ENCODE data around the gene PTCRA. TPM values are rescaled to one million over a fixed set of nuclear protein-coding genes. Genes with fewer than 3 reads are reported as not detected.

The PTCRA gene
- total and polyA plus RNA-seq, 7 experiments from 2014 or later: 0.56 to 0.93 TPM; not detected in 5

DNA sequence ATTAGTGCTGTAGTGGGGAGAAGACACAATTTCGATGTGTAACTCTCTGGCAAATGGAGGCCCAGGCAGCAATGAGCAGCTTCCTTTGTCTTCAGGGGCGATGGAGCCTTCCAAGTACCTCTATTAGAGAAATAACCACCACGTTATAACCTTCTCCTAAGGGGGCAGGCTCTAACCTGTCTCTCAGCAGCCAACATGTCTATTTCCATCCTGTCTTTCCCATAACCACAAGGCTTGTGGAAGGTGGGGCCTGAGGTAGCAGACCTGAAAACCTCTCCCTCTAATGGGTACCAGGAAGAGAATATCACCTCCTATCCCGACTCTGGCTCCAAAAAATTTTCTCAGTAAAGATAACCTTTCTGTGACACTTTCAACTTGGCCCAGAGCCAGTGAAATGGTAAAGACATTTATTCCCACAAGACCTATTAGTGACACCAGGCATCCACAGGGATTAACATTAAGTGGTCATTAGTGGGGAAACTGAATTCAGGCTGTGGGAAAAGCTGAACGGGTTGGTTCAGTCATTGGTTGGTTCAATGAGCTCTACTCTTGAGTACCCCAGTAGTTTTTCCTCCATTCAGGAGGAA is 59.2 kb downstream of the PTCRA start:
- no peaks in the 10 kb centered on the region for H3K9me3 Mint-ChIP-seq
- Histone ChIP-seq H3K27ac (ENCODE audit: low read depth, low read length) (peak overlapping the region; percentile 12), H3K9me3 (ENCODE audit: control insufficient read depth in 2 of 3, low read length in 3 of 3) (no peaks in the 10 kb centered on the region), H3K27me3 (ENCODE audit: control insufficient read depth in 2 of 2, insufficient read depth in 2 of 2, low read length in 2 of 2) (no peaks in the 10 kb centered on the region), H3K4me3 (ENCODE audit: low read length) (no peak overlapping the region), H3K4me1 (ENCODE audit: control insufficient read depth in 2 of 2, insufficient read depth in 2 of 2, low read length in 2 of 2) (peaks cover 19 to 25% of the 10 kb centered on the region in 2 donors), H3K36me3 (ENCODE audit: control insufficient read depth in 2 of 3, insufficient read depth in 3 of 3, low read length in 3 of 3) (peaks cover 0 to 7% (median 0%) of the 10 kb centered on the region in 3 experiments)
- no peak for DNase-seq
- H3K4me3 Mint-ChIP-seq: no peak overlapping the region
- ATAC-seq: no peak
- POLR2A ChIA-PET: interaction anchor here (0.7 to 1.4 kb wide), 4 partner anchors 9 to 46 kb away, joined by 3 to 7 read pairs (median 4); partner anchors contain the start of genes CNPY3, GNMT and PPP2R5D
- CTCF ChIA-PET: interaction anchor here (0.6 to 0.7 kb wide), 2 partner anchors 172 to 320 kb away, joined by 3 read pairs; no protein-coding TSS in a partner anchor
- peaks cover 0 to 18% (median 5%) of the 10 kb centered on the region in 5 donors for H3K36me3 Mint-ChIP-seq
- peaks cover 21 to 45% (median 36%) of the 10 kb centered on the region in 7 donors for H3K4me1 Mint-ChIP-seq
- intact Hi-C loops (cut with micrococcal nuclease): loop anchor here (5.0 to 10.0 kb wide), 2 partner anchors 83 to 190 kb away; partner anchors contain the start of gene BICRAL (in 1 of the 2)
- peak overlapping the region in 6 of 9 donors; percentile 33 to 62 (median 41) for H3K27ac Mint-ChIP-seq
- no peaks in the 10 kb centered on the region for H3K27me3 Mint-ChIP-seq

Other genes with a start within 250 kb of the PTCRA start
- gene PRPH2, start 193.5 kb upstream of the PTCRA start, total RNA-seq: not detected
- gene PRPH2, start 193.5 kb upstream of the PTCRA start, polyA plus RNA-seq: under 1 TPM; 0.14 to 0.20 TPM
- 10 to 100 TPM; 39.6 to 74.8 (median 71.4) TPM for gene TBCC, start 169.9 kb upstream of the PTCRA start, total RNA-seq
- 100 to 1,000 TPM; 103 to 119 TPM for gene TBCC, start 169.9 kb upstream of the PTCRA start, polyA plus RNA-seq
- gene BICRAL, start 134.0 kb upstream of the PTCRA start, total RNA-seq: 10 to 100 TPM; 26.2 to 35.5 (median 31.8) TPM
- gene BICRAL, start 134.0 kb upstream of the PTCRA start, polyA plus RNA-seq: 1 to 10 TPM; 2.4 to 5.0 TPM
- gene RPL7L1, start 36.4 kb upstream of the PTCRA start, total RNA-seq: 10 to 100 TPM; 65.6 to 91.7 (median 78.1) TPM
- 10 to 100 TPM; 71.4 to 90.7 TPM for gene RPL7L1, start 36.4 kb upstream of the PTCRA start, polyA plus RNA-seq
- 10 to 100 TPM; 58.6 to 98.9 (median 87.4) TPM for gene CNPY3, start 13.4 kb downstream of the PTCRA start, total RNA-seq
- gene CNPY3, start 13.4 kb downstream of the PTCRA start, polyA plus RNA-seq: 100 to 1,000 TPM in 1 of 2 donors, 10 to 100 TPM in 1; 92.7 to 134 TPM
- gene GNMT, start 44.7 kb downstream of the PTCRA start, total RNA-seq: 1 to 10 TPM in 3 of 5 experiments, under 1 TPM in 2; 0.95 to 2.6 (median 1.1) TPM
- gene GNMT, start 44.7 kb downstream of the PTCRA start, polyA plus RNA-seq: not detected
- gene PEX6, start 63.1 kb downstream of the PTCRA start, total RNA-seq: 10 to 100 TPM; 14.1 to 42.3 (median 28.0) TPM
- gene PEX6, start 63.1 kb downstream of the PTCRA start, polyA plus RNA-seq: 10 to 100 TPM; 21.2 to 24.6 TPM
- gene PPP2R5D, start 68.5 kb downstream of the PTCRA start, total RNA-seq: 10 to 100 TPM; 19.7 to 60.4 (median 28.2) TPM
- gene PPP2R5D, start 68.5 kb downstream of the PTCRA start, polyA plus RNA-seq: 10 to 100 TPM; 21.5 to 34.0 TPM
- 10 to 100 TPM; 20.3 to 58.0 (median 32.7) TPM for gene MEA1, start 97.9 kb downstream of the PTCRA start, total RNA-seq
- 10 to 100 TPM; 58.2 to 72.3 TPM for gene MEA1, start 97.9 kb downstream of the PTCRA start, polyA plus RNA-seq
- gene KLHDC3, start 98.2 kb downstream of the PTCRA start, total RNA-seq: 10 to 100 TPM; 39.9 to 76.9 (median 67.4) TPM
- gene KLHDC3, start 98.2 kb downstream of the PTCRA start, polyA plus RNA-seq: 100 to 1,000 TPM; 128 to 145 TPM
- gene RRP36, start 105.6 kb downstream of the PTCRA start, total RNA-seq: 10 to 100 TPM; 25.4 to 66.3 (median 48.4) TPM
- gene RRP36, start 105.6 kb downstream of the PTCRA start, polyA plus RNA-seq: 10 to 100 TPM; 56.0 to 89.6 TPM
- 10 to 100 TPM in 4 of 5 experiments, 1 to 10 TPM in 1; 9.8 to 14.5 (median 12.7) TPM for gene CUL7, start 137.8 kb downstream of the PTCRA start, total RNA-seq
- gene CUL7, start 137.8 kb downstream of the PTCRA start, polyA plus RNA-seq: 1 to 10 TPM; 2.9 to 4.0 TPM
- 10 to 100 TPM; 32.0 to 57.5 (median 47.7) TPM for gene MRPL2, start 143.4 kb downstream of the PTCRA start, total RNA-seq
- 10 to 100 TPM; 48.4 to 58.6 TPM for gene MRPL2, start 143.4 kb downstream of the PTCRA start, polyA plus RNA-seq
- 10 to 100 TPM; 16.5 to 56.9 (median 42.5) TPM for gene KLC4, start 143.6 kb downstream of the PTCRA start, total RNA-seq
- 10 to 100 TPM; 11.6 to 12.7 TPM for gene KLC4, start 143.6 kb downstream of the PTCRA start, polyA plus RNA-seq
- 1 to 10 TPM in 4 of 5 experiments, under 1 TPM in 1; 0.51 to 3.5 (median 1.4) TPM for gene PTK7, start 160.3 kb downstream of the PTCRA start, total RNA-seq
- under 1 TPM; 0.31 to 0.38 TPM for gene PTK7, start 160.3 kb downstream of the PTCRA start, polyA plus RNA-seq